ENCODE data around the gene AFF3.
"Not testable (repeated sequence)": the region's sequence is repeated elsewhere in the genome, so short reads cannot be mapped to it uniquely, and the experiment has no call there.

AFF3 gene

GRCh38 chr2:99689145-99689742 is 453.1 kb downstream of the AFF3 start:
- no peak for DNase-seq

DNA sequence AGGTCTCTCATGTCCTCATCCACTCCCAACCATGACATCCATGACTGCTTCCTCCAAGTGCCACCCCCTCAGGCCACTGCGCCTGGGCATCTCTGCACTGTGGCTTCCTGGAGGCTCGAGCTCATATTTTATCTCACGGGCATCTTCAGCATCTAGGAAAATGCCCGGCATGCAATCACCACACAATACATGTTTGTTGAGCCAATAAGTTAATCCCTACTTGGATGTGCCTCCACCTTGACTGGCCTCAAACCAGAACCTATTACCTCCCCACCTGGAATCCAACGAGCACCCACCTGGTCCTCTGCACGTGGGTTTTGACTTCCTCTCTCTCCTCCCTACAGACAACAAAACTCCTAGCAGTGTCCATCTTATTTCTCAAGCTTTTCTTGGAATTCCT is 453.7 kb downstream of the AFF3 start:
- no peak for DNase-seq

GRCh38 chr2:99682275-99683060 is 459.9 kb downstream of the AFF3 start:
- no peak for DNase-seq

GRCh38 chr2:99680946-99681345 is 461.4 kb downstream of the AFF3 start:
- no peak for DNase-seq

GRCh38 chr2:99679518-99679917 is 462.9 kb downstream of the AFF3 start:
- no peak for DNase-seq

DNA sequence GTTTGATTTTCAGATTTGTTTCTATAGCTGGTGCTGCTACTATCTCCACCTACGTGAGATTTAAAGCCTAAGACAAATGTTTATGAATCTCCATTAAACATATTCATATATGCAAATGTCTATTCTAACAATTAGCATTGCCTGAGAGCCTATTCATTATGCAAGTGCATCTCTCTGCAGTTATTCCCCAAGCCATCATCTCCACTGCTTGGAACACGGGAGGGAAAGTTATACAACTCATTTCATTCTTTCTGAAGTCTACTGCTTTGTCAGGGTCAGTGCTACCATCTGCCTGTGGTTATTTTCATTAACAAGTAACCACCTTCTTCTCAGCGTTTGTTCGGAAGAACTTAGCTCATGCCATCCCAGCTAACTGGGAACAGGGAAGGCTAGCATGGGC is 463.8 kb downstream of the AFF3 start:
- no peak for DNase-seq

GRCh38 chr2:99677814-99678213 is 464.6 kb downstream of the AFF3 start:
- DNase-seq, result no peak

DNA sequence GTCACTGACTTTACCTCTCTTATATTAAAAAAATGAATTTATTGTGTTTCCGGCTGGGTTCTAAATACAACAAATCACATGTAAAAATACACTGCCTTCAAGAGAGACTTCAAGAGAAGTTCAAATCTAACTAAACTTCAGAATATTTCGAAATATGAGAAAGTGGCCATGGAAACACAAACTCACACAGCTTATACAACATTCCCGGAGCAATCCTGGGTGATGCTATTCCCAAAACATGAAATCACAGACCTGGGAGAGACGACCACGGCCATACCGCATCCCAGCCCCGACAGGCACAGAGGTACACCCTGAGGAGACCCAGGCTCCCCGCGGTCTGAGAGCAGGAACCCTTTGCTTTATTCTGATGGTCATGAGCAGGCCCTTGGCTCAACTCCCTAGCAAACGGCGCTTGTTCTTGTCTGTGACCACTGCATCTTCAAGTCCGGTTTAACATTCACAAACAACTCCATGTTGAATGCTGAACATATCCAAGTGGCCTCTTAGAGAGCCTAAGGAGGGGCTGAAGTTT is 467.2 kb downstream of the AFF3 start:
- DNase-seq, result no peak

DNA sequence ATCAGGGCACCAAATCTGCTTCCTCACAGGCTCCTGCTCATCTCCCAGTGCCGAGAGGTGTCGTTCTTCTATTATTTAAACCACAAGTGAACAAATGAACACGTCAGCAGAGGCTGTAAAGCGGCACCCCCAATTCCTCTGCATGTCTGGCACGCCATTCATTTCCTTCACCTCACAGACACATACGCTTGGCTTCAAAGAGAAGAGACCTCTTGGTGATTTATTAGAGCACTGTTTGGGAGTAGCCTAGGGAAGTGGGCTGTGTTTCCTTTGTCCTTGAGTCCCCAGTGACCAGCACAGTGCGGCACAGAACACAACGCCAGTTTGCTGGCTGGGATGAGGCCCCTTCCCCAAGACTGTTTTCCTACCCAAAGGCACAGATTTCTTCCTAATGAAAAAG is 468.3 kb downstream of the AFF3 start:
- no peak for DNase-seq

DNA sequence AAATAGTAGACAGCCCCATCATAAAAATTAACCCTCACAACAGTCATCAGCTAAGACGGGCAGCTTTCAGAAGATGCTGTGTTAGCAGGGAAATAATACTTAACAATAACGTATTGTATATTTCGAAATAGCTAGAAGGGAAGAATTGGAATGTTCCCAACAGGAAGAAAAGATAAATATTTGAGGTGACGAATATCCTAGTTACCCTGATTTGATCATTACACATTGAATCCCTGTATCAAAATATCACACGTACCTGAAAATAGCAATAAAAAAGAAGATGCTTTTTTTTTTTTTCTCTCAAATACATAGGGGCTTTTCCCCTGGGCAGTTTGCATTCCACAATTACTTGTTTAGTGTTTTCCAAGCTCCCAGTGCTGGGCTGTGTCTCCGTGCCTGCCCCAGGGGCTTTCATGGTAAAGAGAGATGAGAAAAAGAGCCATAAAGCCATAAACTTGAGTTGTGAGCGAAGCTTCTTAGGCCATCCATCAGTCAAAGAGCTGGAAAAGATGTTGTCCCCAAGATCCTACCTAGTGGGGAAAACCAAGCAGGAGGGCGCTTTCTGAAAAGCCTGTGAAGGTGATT is 469.5 kb downstream of the AFF3 start:
- no peak for DNase-seq

- DNase-seq, result no peak
Observed at GRCh38 chr2:99670768-99671734, 471.3 kb downstream of the AFF3 start.

- DNase-seq, result no peak
Observed at GRCh38 chr2:99666256-99666655, 476.1 kb downstream of the AFF3 start.

- DNase-seq, result no peak
Observed at GRCh38 chr2:99663641-99664040, 478.7 kb downstream of the AFF3 start.

- peak; percentile 74 for DNase-seq
Observed at GRCh38 chr2:99662761-99663341, 479.5 kb downstream of the AFF3 start.

- DNase-seq, result not testable (repeated sequence)
Observed at GRCh38 chr2:99661761-99662160, 480.6 kb downstream of the AFF3 start.

DNA sequence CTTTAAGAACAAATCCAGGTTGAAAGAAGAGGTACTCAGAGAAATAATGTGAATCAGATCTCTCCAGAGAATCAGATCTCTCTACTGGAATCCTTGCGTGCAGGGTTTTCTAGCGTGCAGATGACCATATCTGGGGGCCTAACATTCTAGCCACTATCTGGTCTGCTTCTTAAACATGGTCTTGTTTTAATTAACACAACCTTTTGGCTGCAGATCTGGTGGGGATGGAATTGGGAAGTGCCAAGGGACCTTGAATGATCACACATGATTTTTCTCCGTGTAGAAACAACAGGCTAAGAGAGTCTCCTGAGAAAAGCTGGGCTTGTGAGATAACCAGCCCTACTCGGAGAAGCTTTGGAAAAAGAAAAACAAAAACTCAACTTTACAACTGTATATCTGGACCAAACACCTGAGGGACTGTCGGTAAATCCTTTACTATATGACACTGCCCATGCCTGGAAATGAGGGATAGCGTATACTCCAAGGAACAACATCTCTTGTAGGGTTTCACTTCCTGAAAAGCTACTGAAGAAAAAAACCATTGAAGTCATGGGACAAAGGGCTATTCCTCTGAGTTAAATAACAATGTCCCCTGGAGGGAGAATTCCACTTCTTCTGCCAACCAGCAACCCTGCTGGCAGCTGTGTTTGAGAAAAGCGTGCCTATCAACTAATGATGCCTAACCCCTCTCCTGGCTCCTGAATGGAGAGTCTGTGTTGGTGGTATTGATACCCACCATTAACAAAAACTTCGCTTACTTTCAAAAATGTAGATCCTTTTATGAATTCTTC is 481.6 kb downstream of the AFF3 start:
- DNase-seq, result no peak

DNA sequence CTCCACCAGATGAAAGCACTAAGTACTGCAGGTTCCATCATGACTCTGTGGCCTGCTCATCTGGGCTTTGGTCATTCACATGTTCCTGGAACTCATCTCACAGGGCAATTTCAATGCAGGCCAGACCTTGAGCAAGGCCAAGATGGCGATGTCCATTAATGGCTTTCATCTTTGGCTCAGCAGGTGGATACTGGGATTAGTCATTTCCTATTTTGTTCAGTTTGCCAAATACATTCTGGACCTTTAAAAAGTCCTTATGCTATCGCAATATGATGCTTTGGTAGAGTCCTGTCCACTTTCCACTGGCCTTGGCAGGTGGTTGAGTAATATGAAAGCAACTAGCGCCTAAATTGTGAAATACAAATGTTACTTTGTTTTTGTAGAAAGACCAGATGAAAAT is 482.5 kb downstream of the AFF3 start:
- no peak for DNase-seq

- no peak for DNase-seq
Observed at GRCh38 chr2:99657691-99658258, 484.6 kb downstream of the AFF3 start.

GRCh38 chr2:99656994-99657393 is 485.4 kb downstream of the AFF3 start:
- no peak for DNase-seq

DNA sequence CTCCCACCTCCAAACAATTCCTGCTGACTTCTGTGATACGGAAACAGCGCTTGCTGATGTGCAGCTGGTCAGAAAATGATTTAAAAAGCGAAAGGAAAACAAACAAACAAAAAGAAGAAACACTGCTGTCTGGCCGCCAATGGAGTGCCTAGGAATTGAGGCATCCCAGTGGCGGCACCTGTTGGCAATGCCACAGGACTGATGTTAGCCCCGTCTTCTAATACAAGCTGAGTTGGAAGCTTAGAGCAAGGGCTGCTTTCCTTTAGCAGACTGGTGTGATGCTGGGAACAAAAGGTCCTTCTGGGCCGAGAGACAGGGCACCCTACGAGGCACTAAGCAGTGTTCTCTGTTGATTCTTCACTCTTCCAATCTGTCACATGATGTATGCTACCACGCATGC is 489.0 kb downstream of the AFF3 start:
- no peak for DNase-seq

DNA sequence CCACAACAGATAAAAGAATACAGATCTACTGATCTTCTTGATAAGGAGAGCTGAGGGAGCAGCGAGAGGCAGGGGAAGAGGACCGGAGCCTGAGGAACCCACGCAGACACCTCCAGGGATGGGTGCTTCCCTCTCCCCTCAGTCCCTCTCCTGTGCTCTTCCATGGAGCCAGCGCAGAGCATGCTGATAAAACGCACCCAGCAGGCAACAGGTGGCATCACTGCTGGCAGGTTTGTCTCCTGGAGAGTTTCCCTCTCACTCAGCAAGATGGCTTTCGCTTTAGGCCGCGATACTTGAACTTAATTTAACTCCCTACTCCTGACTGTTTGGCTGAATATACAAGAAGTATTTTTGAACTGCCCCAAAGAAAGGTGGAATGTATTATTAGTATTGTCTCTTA is 489.5 kb downstream of the AFF3 start:
- no peak for DNase-seq
